ENCODE measurements around the gene CNIH1. TPM values are rescaled to one million over a fixed set of nuclear protein-coding genes. Genes with fewer than 3 reads are reported as not detected.

The CNIH1 gene
- total RNA-seq, 4 donors from 2014 or later = 109 to 161 (median 136) TPM

GRCh38 chr14:54475911-54476310, 34.7 kb upstream of the CNIH1 start:
- no peak for TF ChIP-seq CTCF (IDR thresholded peaks at IDR 0.05; ENCODE audit: low read depth)

- TF ChIP-seq CTCF (IDR thresholded peaks at IDR 0.05; ENCODE audit: low read depth) = no peak
These were observed 34.2 kb upstream of the CNIH1 start for GRCh38 chr14:54475187-54475899.

- no peak for TF ChIP-seq CTCF (IDR thresholded peaks at IDR 0.05; ENCODE audit: low read depth)
These were observed 33.1 kb upstream of the CNIH1 start for GRCh38 chr14:54474232-54474793.

- no peak for TF ChIP-seq CTCF (IDR thresholded peaks at IDR 0.05; ENCODE audit: low read depth)
These were observed 31.1 kb upstream of the CNIH1 start for GRCh38 chr14:54472315-54472714.

GRCh38 chr14:54471641-54472040, 30.5 kb upstream of the CNIH1 start:
- TF ChIP-seq CTCF (IDR thresholded peaks at IDR 0.05; ENCODE audit: low read depth) = no peak

GRCh38 chr14:54470701-54471100, 29.5 kb upstream of the CNIH1 start:
- no peak for TF ChIP-seq CTCF (IDR thresholded peaks at IDR 0.05; ENCODE audit: low read depth)

- no peak for TF ChIP-seq CTCF (IDR thresholded peaks at IDR 0.05; ENCODE audit: low read depth)
These were observed 26.1 kb upstream of the CNIH1 start for GRCh38 chr14:54467280-54467679.

All from subcutaneous adipose tissue (tissue), 4 donors.